Measurements from ENCODE around the gene SLC12A4.
"Not testable (repeated sequence)": the region's sequence is repeated elsewhere in the genome, so short reads cannot be mapped to it uniquely, and the experiment has no call there.

SLC12A4 gene

DNA sequence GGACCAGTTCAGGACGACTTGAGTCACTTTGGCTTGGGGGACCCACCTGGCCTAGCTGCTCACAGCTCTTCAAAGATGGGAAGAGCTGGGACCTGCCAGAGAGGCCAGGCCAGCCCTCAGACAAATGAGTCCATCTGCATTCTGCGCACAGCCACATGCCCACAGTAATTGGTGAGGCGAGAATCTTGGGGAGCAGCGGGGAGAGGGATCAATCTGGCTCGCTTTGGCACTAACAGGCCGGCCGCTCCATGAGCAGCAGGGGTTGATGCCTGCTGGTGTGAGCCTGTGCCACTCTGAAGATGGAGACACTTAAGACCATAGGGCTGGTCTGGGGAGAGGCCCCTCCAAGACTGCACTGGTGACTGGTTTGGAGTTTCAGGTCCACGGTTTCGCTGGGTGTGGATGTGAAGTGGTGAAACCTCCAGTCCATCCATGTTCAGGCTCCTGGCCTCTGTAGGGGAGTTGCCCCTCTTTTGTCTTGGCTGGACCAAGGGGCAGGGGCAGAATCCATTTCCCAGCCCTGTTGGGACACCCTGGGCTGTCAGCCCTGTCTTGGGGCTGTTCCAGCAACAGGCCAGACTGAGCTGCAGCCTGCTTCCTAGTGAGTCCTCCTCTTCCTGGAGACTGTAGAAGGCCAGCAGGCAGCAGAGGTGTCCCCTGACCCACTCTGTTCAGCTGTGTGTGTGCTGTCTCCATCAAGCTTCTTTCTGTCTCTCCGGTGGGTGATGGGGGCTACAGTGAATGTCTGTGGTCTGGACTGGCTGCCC is 44.1 kb downstream of the SLC12A4 start:
- no peak for DNase-seq

DNA sequence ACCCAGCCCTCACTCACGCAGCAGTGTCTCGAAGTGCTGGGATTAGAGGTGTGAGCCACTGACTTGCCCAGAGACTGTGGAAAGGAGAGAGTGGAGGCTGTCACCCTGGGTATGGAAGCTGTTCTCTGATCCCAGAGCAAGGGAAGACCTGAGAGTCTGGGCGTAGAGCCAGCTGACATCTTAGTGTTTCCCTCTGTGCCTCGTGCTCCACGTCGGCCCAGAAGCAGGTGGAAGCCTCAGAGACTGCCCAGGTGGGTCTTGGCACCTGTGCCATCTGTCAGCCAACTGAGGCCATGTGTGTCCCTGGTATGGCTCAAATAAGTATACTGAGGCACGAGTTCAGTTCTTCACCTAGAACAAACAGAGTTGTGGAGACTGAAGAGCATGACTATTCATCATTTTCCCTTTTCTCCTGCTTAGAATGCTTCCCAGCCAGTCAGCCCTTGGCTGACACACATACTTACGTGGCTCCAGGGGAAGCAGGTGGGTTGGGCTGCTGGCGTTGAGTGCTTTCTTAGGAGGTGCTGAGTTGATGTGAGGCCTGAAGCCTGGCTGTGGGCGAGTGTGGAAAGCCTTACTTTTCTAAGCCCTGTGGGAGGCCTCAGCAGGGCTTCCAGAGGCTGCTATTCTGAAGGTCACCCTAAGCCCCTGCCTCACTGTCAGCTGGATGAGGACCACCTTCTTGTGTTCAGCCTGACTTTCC is 44.9 kb downstream of the SLC12A4 start:
- DNase-seq, result no peak

DNA sequence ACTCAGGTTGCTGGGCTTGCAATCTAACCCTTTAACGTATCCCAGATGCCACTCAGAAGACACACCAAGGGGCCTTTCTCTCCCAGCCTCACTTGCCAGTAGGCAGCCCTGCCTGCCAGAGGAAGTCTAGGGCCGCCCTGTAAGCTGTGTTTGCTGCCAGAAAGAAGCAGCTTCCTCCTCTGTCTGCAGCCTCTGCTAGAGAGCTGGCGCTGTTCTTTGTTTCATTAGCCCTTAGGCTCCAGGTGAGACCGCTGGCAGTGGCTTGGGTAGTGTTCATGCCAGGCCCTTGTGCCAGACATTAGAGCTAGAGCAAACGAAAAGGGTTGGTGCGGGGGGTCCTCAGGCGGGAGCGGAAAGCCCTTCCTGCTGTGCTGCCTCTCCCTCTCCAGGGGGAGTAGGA is 45.7 kb downstream of the SLC12A4 start:
- no peak for DNase-seq

DNA sequence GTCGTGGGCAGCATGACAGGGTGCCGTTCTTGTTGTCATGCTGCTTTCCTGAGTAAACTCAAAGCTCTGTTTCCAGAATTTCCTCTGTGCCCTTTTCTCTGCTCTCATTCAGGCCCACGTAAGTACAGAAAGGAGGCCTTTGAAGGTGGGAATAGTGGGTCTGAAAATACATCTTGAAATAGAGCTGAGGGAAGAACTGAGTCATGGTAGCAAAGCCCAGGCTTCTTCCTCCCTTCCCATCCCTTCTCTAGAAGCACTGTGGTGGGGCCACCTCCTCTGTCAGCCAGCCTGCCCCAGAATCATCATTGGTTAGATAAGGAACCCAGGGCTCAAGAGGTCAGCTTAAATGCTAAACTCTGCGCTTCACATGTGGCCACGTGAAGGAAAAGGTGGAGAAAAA is 46.2 kb downstream of the SLC12A4 start:
- DNase-seq, result no peak

DNA sequence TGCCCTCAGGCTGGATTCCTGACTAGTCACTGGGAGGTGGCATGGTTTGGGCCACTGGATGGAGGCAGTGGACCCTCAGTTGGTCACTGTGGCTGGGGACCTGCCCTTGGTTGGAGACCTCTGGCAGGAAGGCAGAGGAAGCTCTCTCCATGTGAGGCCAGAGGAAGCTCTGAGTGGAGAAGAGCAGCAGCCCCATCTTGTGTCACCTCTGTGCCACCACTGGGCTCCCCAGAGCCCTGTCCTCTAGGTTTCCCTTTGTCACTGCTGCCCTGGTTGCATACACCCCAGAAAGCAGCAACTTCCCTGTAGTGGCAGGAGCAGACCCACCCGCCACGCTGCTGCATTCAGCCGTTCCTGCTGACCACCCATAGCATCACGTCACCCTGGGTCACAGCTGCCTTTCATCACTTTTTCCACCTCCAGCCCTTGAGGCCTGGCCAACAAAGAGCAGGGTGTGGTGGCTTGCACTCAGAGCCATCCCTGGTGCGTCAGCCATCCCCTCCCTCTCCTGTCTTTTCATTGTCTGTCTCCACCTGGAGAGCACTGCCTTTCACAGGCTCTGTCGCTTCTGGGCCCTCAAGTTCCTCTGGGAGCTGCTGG is 48.7 kb downstream of the SLC12A4 start:
- DNase-seq, result no peak

DNA sequence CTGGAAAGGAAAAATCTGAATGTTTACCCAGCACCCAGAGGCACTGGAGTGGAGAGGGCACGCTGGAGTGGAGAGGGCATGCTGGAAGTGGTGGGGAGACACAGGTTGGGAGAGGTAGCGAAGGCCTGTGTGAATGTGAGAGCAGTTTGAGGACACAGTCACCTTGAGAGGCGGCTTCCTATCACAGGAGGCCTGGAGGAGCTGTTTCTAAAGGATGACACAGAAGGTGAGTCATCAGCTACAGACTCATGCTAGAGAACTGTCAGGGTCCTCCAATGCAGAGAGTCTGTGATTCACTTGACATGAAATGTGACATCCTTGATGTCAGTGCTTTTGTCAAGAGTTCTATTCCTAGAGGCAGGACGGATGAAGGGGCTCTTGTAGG is 50.6 kb downstream of the SLC12A4 start:
- peak in 1 of 5 experiments; percentile 22 for DNase-seq

DNA sequence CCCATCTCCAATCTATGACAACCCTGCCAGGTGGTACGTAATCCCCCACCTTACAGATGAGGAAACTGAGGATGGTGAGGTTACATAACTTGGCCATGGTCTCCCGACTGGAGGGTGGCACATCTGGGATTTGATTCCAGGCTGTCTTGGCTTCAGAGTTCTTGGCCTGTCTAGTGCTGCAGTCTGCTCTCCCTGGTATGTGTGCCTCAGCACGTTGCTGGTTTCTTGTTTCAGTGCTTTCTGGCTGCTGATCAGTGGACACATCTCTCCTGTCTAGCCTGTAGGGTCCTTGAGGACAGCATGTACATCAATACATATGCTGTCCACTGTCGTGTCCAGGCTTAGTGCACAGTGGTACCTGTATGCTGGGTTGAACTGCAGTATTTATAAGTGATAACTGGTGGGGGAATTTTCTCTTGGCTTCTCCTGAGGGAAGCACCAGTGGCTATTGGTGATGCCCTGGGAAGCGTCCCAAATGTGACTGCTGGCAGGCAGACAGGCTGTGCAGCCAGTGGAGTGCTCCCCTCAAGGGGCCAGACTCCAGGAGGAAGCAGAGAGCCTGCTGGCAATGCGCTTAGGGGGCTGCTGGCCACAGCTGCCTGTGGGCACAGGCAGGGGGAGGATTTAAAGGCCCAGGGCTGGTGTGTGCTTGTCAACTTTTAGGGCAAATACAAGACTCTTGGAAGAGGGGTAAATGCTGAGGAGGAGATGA is 51.1 kb downstream of the SLC12A4 start:
- DNase-seq, result no peak

DNA sequence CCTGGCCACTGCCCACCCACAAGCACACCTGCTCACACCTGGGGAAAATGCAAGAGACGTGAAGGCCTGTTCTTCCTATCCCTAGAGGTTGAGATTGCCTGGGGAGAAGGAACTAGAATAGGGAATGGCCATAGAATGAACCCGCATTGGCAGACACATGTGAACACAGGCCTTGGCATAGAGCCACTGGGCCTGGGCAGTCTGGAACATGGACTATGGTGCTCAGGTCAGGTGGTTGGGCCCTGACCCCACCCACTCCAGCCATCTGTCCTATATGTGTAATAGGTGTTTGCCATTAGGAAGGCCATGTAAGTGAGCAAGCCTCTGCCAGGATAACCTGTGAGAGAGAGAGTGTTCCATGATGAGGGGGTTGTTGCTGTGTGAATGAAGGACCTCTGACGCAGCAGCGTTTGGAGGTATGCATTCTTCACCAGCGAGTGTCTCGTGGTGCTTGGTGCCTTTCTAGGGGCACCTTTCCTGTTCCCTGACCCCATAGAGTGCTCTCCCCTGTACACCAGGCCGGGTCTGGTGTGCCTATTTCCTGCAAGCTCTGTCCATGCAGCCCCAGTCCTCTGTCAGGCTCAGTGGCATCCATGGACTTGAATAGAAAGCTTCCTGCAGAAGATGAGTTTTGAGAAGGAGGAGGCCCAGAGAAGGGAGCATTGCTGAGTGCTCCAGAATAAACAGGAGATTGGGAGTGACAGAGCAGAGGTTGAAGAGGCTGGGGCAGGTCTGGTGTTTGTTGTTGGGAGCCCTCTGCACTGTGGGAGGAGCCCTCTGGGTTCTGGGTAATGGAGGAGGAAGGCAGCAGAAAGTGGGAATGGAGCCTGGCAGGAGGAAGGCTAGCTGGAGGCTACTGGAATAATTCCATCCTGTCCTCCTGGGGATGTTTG is 52.4 kb downstream of the SLC12A4 start:
- no peak for DNase-seq

DNA sequence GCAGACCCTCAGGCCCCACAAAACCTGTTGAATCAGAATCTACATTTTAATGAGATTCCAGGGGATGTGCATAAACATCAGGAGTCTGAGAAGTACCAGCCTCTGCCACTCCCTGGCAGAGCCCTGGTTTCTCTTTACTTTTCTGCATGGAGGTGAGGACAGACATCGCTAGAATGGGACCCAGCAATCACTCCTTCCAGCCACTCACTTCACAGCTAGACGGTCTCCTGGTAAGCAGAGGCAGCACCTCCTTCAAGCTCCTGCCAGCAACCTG is 53.0 kb downstream of the SLC12A4 start:
- not testable (repeated sequence) for DNase-seq

DNA sequence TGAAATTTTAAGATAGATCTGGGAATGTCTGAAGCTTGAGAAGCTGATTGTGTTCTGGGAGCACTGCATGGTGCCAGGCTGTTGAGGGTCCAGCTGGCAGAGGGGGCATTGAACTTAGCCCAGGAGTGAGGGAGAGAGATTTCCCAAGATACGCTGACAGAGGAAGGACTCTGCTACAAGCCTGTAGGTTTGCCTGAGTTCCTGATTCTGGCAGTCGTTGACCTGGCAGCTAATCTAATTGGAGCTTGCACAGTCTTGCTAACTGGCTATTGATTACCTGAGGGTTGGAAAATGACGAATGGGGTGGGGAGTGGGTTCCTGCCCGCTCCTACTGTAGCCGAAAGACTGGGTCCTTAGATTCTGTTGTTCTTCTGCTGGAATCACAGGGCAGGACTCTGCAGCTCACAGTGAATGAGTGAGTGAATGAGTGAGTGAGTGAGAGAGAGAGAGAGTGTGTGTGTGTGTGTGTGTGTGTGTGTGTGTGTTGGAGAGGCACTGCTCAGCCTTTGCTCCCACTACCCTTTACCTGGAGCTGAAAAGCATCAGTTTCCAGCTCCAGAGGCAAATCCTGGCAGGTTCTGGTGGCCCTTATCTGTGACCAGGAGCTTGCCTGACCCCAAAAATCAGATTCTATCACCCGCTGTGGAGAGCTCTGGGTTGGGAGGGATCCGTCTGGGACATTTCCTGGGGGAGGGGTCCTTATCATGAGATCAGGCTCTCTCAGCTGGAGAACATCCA is 53.5 kb downstream of the SLC12A4 start:
- no peak for DNase-seq

DNA sequence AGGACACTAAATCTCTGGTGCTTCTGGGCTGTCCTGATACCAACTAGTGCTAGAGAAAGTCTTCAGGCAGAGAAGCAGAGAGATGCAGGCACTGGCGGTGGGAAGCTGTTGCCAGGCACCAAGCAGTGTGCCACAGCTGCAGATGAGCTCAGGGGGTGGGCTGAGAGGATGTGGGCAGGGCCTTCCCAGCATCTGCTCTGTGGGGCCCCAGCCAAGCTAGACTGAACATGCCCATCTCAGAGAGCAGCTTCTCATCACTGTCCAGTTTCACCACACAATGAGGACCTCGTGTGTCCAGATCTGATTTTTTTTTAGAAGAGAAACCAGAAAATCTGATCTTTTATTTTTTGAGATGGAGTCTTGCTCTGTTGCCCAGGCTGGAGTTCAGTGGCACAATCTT is 58.3 kb downstream of the SLC12A4 start:
- peak in 1 of 5 experiments; percentile 70 for DNase-seq

DNA sequence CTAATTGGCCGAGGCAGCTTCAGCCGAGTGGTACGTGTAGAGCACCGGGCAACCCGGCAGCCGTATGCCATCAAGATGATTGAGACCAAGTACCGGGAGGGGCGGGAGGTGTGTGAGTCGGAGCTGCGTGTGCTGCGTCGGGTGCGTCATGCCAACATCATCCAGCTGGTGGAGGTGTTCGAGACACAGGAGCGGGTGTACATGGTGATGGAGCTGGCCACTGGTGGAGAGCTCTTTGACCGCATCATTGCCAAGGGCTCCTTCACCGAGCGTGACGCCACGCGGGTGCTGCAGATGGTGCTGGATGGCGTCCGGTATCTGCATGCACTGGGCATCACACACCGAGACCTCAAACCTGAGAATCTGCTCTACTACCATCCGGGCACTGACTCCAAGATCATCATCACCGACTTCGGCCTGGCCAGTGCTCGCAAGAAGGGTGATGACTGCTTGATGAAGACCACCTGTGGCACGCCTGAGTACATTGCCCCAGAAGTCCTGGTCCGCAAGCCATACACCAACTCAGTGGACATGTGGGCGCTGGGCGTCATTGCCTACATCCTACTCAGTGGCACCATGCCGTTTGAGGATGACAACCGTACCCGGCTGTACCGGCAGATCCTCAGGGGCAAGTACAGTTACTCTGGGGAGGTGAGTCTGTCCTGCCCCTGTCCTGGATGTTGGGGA is 59.2 kb downstream of the SLC12A4 start:
- no peak for DNase-seq

DNA sequence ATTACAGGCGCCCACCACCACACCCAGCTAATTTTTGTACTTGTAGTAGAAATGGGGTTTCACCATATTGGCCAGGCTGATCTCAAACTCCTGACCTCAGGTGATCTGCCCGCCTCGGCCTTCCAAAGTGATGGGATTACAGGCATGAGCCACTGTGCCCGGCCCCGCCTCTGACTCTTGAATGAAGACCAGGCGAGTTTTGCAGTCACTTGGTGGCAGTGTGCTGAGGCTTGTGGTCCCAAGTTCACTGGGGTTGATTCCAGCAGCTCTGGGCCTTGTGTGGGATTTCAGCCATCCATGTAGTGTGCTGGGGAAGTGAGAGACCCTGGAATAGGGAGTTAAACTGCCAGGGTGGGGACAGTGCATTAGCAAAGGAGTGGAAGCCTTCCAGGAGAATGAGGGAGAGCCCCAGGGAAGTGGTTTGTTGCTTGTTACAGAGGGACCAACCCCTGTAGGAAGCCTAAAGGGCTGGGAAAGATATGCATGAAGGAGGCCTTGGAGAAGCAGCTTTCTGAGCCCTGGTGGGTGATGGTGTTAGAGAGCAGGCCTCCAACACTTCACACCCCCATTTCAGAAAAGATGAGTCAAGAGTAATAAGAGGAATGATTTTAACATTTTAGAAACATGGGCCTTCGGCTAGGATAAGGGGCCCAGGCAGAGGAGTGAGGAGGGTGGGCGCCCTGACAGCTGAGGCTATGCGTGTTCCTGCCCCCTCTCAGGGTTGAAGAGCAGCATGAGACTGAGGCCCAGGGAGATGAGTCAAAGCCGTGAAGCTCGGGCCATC is 60.8 kb downstream of the SLC12A4 start:
- no peak for DNase-seq

DNA sequence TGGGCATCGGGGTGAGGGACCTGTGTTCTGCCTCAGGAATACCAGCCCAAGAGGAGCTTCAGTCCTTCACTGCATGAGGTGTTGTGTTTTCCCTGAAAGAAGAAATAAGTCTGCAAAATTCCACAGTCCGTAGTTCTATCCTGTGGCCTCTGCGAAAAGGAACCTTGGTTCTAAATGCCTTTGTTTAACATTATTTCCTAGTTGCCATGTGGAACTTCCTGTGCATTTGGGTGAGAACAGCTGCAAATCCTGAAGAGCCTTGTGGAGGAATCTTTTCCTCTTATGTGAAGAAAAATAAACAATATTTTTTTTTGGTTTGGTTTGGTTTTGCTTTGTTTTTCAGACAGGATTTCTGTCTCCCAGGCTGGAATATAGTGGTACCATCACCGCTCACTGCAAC is 65.6 kb downstream of the SLC12A4 start:
- no peak for DNase-seq

DNA sequence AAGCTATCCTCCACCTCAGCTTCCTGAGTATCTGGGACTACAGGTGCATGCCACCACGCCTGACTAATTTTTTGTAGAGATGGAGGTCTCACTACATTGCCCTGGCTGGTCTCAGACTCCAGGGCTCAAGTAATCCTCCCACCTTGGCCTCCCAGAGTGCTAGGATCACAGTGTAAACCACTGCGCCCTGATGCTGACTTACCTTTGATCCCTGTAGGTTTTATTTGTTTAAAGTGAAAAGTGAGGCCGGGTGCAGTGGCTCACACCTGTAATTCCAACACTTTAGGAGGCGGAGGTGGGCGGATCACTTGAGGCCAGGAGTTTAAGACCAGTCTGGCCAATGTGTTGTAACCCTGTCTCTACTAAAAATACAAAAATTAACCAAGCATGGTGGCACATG is 66.7 kb downstream of the SLC12A4 start:
- no peak for DNase-seq

DNA sequence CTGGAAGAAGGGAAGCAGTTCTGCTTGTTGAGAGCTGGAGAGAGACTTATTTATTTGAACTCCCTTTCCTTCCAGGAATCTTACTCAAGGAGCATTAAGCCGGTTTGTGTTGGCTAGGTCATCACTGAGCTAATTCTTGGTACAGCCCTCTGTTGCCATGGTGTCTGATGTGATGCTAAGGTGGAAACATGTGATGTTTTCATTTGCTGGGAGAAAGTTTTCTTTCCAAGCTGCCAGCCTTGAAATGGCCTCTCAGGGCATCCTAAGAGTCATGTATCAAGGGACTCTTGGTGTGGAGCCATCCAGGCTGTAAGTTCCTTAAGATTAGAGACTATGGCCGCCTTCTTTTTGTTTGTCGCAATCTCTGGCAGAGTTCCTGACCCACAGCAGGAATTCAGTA is 71.2 kb downstream of the SLC12A4 start:
- no peak for DNase-seq

DNA sequence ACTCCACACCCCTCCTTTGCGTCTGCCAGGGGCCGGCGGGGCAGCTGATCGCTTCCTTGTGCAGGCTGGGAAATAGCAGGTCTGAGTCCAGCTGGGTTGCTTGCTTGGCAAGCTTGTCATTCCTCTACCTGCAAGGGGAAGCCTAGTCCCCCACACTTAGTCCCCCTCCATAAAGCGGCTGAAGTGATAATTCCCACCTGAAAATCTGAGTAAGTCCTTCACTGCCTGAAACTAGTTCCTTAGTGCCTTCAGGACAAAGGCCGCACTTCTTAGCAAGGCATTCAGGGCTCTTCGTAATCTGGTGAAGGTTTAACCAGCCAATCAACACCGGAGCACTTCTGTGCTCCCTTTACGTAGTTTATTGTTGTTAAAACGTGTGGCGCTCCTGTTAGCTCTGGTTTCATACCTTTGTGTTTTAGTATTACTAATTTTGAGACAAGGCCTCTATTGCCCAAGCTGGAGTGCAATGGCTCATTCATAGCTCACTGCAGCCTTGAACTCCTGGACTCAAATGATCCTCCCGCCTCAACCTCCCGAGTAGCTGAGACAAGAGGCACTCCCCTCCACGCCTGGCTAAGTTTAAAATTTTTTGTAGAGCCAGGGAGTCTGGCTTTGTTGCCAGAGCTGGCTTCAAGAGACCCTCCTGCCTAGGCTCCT is 74.6 kb downstream of the SLC12A4 start:
- DNase-seq, result peak in 1 of 5 experiments; percentile 35
